Lower leg skin (tissue), 4 donors: ENCODE results near the gene HES3. TPM values are rescaled to one million over a fixed set of nuclear protein-coding genes. Genes with fewer than 3 reads are reported as not detected.

Experiments
- DNase-seq, 2 donors: peaks; one replicate each; pipeline ENCODE4 v3.0.0-alpha.2; 2019; ENCODE audit warnings: low spot score in 2 of 2
- H3K4me3 ChIP-seq: fragments of 200-600 bp; sonication (generic); 2 replicates; pipeline ENCODE4 v1.5.1; 2017; ENCODE audit warnings: mild to moderate bottlenecking, low read depth; ENCODE audit not compliant: poor library complexity, severe bottlenecking
- POLR2A ChIP-seq, 2 donors: fragments of 450-650 bp; IDR thresholded peaks; one replicate each; pipeline ENCODE4 v1.6.1; 2016 to 2017; ENCODE audit warnings: antibody characterized with exemption in 2 of 2, mild to moderate bottlenecking in 1 of 2, moderate library complexity in 1 of 2
- WGBS, 2 donors: methylation state at CpG; one replicate each; pipeline ENCODE4 v1.1.5; 2018; 5-methylcytosine and 5-hydroxymethylcytosine counted together
- intact Hi-C: fragments of 100-400 bp; cut with DNase I; formaldehyde crosslinking; loops from one replicate; pipeline ENCODE4 v1.15.0; 2023; ENCODE audit warnings: low total_unique reads
- total RNA-seq, 4 donors: library from RNA; depleted of rRNA; stranded (reverse); fragments of >200 nt; gene quantifications; one replicate each; pipeline ENCODE4 v1.1.0, GENCODE V29; 2016
- TF ChIP-seq, protein P1 (sequence below), 3 donors: fragments of 450-650 bp; IDR thresholded peaks; one replicate each; pipeline ENCODE4 v1.5.1; 2016; ENCODE audit warnings: antibody characterized with exemption in 3 of 3, mild to moderate bottlenecking in 3 of 3, moderate library complexity in 2 of 3

Gene HES3
- total RNA-seq, 4 donors from 2014 or later = not detected

DNA sequence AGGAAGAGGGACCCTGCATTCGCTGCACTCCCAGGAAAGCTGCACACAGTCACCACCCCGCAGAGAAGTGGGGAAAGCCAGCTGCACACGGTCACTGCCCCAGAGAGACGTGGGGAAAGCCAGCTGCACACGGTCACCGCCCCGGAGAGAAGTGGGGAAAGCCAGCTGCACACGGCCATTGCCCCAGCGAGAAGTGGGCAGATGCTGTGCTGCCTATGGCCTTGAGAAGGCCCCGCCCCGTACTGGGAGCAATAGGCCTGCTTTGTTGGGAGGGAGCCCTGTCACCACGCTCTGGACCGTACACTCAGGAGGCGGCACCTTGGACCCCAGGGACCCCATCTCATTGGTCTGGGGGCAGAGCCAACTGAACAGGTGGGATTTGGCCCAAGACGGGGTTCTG is 21.2 kb downstream of the HES3 start:
- no peak for DNase-seq
- 82 to 92% methylated on average over 15 of the region's 15 CpGs for WGBS, 2 donors
- intact Hi-C loops = no loop called here
- H3K4me3 ChIP-seq = no peak overlapping the region
- no peak for TF ChIP-seq POLR2A (IDR thresholded peaks at IDR 0.05)
- TF ChIP-seq, protein P1, sequence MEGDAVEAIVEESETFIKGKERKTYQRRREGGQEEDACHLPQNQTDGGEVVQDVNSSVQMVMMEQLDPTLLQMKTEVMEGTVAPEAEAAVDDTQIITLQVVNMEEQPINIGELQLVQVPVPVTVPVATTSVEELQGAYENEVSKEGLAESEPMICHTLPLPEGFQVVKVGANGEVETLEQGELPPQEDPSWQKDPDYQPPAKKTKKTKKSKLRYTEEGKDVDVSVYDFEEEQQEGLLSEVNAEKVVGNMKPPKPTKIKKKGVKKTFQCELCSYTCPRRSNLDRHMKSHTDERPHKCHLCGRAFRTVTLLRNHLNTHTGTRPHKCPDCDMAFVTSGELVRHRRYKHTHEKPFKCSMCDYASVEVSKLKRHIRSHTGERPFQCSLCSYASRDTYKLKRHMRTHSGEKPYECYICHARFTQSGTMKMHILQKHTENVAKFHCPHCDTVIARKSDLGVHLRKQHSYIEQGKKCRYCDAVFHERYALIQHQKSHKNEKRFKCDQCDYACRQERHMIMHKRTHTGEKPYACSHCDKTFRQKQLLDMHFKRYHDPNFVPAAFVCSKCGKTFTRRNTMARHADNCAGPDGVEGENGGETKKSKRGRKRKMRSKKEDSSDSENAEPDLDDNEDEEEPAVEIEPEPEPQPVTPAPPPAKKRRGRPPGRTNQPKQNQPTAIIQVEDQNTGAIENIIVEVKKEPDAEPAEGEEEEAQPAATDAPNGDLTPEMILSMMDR (IDR thresholded peaks at IDR 0.05) = no peak

DNA sequence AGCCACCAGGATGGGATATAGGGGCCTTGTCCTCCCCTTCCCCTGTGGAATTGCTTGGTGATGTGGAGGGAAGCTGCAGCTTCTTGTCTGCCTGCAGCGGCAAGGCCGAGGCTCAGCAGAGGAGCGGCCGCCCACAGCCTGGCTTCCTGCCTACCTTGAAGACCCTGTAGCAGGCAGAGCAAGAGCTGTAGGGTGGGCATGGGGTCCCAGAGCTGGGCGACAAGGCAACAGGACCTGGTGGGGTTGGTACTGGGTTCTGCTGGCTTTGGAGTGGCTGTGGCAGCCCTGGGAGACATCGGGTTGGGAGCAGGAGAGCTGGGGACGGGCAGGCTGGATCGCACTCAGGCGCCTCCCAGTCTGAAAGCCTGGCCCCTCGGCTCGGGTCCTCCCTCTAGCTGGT is 22.7 kb downstream of the HES3 start:
- TF ChIP-seq, protein P1 (IDR thresholded peaks at IDR 0.05) = no peak
- no peak for TF ChIP-seq POLR2A (IDR thresholded peaks at IDR 0.05)
- WGBS, 2 donors = 91 to 94% methylated on average over 11 of the region's 11 CpGs
- H3K4me3 ChIP-seq = no peak overlapping the region
- no peak for DNase-seq
- intact Hi-C loops = no loop called here

DNA sequence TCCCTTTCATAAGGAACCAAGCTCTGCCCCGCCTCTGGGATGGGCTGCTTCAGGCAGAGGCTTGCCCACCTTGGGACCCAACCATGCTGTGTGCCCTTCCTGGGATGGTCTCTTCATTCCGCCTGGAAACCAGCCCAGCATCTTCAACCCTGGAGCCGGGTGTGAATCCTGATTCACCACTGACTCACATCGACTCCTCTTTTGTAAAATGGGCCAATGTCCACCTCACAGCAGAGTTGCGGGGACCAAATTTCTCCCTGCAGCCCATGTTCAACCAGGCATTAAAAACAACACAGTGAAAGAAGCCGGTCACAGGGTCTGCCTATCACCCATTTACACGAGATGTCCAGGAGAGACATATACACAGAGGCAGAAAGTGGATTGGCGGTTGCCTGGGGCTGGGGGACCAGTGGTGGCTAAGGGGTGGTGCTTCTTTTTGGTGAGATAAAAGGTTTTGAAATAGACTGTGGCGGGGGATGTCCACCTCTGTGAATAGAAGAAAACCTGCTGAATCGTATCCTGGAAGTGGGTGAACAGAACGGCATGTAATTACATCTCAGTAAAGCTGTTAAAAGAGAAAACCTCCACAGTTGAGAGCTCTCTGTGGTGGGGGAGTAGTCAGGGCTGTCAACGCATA is 23.8 kb downstream of the HES3 start:
- TF ChIP-seq, protein P1 (IDR thresholded peaks at IDR 0.05) = no peak
- TF ChIP-seq POLR2A (IDR thresholded peaks at IDR 0.05) = no peak
- intact Hi-C loops = no loop called here
- WGBS, 2 donors = 78 to 87% methylated on average over 12 of the region's 12 CpGs
- no peak overlapping the region for H3K4me3 ChIP-seq
- DNase-seq = no peak

DNA sequence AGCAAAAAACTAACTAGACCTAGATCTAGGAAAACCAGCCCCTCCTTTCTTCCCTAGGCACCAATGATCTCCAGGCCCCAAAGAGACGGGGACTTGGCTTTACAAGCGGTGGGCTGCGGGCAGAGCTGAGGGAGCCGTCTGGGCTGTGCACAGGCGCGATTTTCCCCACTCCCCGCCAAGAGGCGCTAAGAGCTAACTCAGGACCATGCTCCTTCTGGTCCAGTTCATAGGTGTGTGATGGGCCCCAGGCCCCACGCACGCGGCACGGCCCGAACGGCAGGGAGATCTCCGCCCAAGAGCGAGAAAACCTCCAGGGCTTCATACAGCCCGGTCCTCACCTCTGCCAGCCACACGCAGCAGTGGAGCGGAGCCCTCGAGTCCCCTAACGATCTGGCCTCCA is 24.4 kb downstream of the HES3 start:
- intact Hi-C loops = no loop called here
- DNase-seq = no peak
- TF ChIP-seq POLR2A (IDR thresholded peaks at IDR 0.05) = no peak
- TF ChIP-seq, protein P1 (IDR thresholded peaks at IDR 0.05) = no peak
- H3K4me3 ChIP-seq = no peak overlapping the region
- WGBS, 2 donors = 91 to 93% methylated on average over 21 of the region's 21 CpGs

DNA sequence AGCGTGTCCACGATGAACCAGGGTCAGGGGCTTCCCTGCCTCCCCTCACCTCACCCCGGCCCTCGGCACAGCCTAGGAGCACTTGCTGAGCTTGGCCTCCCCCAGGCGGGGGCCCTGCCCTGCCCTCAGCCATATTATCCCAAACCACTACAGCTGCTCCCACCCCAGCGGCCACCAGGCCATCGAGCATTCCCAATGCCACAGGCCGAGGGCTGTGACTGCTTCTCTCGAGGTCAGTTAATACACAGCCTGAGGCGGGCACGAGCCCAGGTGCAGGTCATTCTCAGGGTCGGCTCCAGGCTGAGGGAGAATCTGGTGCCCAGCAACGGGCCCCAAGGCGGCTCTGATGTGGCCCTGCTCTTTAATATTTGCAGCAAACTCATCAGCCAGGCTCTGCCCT is 25.3 kb downstream of the HES3 start:
- no peak for TF ChIP-seq POLR2A (IDR thresholded peaks at IDR 0.05)
- TF ChIP-seq, protein P1 (IDR thresholded peaks at IDR 0.05) = no peak

More for the DNA sequence above, 25.3 kb downstream of the HES3 start:
- 95 to 98% methylated on average over 12 to 14 of the region's 14 CpGs for WGBS, 2 donors
- no peak for DNase-seq
- H3K4me3 ChIP-seq = no peak overlapping the region
- intact Hi-C loops = no loop called here
